Mesothelial cell of epicardium (in vitro differentiated cells): ENCODE results near the gene TPX2. TPM values are rescaled to one million over a fixed set of nuclear protein-coding genes. Genes with fewer than 3 reads are reported as not detected.

ENCODE experiments used
- DNase-seq, 2 experiments: peaks; one replicate each; pipeline ENCODE4 v3.0.0; 2021; ENCODE audit warnings: low spot score in 2 of 2; ENCODE audit not compliant: unreplicated experiment in 2 of 2
- H3K27ac Mint-ChIP-seq: 2 replicates; pipeline ENCODE4 v1.8.0; 2021; ENCODE audit warnings: mixed read lengths
- H3K27me3 Mint-ChIP-seq: 2 replicates; pipeline ENCODE4 v1.8.0; 2021; ENCODE audit warnings: low read depth, mixed read lengths
- H3K36me3 Mint-ChIP-seq: 2 replicates; pipeline ENCODE4 v1.8.0; 2021; ENCODE audit warnings: mixed read lengths
- H3K4me1 Mint-ChIP-seq: 2 replicates; pipeline ENCODE4 v1.8.0; 2021; ENCODE audit warnings: mixed read lengths
- H3K4me3 Mint-ChIP-seq: 2 replicates; pipeline ENCODE4 v1.8.0; 2021; ENCODE audit warnings: mild to moderate bottlenecking, moderate library complexity, mixed read lengths
- H3K9me3 Mint-ChIP-seq: 2 replicates; pipeline ENCODE4 v1.8.0; 2021; ENCODE audit warnings: mixed read lengths
- CTCF ChIP-seq: fragments of 200-600 bp; sonication (generic); IDR thresholded peaks from one replicate; pipeline ENCODE4 v1.5.0; 2021; ENCODE audit warnings: antibody characterized with exemption; ENCODE audit not compliant: unreplicated experiment
- total RNA-seq: library from RNA; stranded (reverse); gene quantifications from 3 replicates; pipeline ENCODE4 v1.2.1, GENCODE V29; 2021

The TPX2 gene
- total RNA-seq, 1 donor from 2014 or later, result 39.0 TPM

GRCh38 chr20:31806564-31807355, 67.7 kb downstream of the TPX2 start:
- Mint-ChIP-seq H3K27ac (no peak overlapping the region), H3K27me3 (no peaks in the 10 kb centered on the region), H3K4me3 (no peak overlapping the region), H3K4me1 (peaks cover 3% of the 10 kb centered on the region), H3K36me3 (peaks cover 10% of the 10 kb centered on the region), H3K9me3 (no peaks in the 10 kb centered on the region)
- TF ChIP-seq CTCF, result no peak
- DNase-seq, result no peak

- H3K27me3 Mint-ChIP-seq, result no peaks in the 10 kb centered on the region
These were observed 69.4 kb downstream of the TPX2 start for GRCh38 chr20:31808481-31808880.

GRCh38 chr20:31809661-31810060, 70.6 kb downstream of the TPX2 start:
- H3K36me3 Mint-ChIP-seq, result peaks cover 2% of the 10 kb centered on the region
- H3K27me3 Mint-ChIP-seq, result no peaks in the 10 kb centered on the region
- no peak for TF ChIP-seq CTCF
- peaks cover 5% of the 10 kb centered on the region for H3K4me1 Mint-ChIP-seq
- no peak overlapping the region for H3K27ac Mint-ChIP-seq
- no peaks in the 10 kb centered on the region for H3K9me3 Mint-ChIP-seq
- no peak overlapping the region for H3K4me3 Mint-ChIP-seq
- no peak for DNase-seq

More at GRCh38 chr20:31808481-31808880, 69.4 kb downstream of the TPX2 start:
- no peak for TF ChIP-seq CTCF
- Mint-ChIP-seq H3K36me3 (peaks cover 2% of the 10 kb centered on the region), H3K27ac (no peak overlapping the region), H3K4me3 (no peak overlapping the region), H3K4me1 (peaks cover 7% of the 10 kb centered on the region), H3K9me3 (no peaks in the 10 kb centered on the region)
- DNase-seq, result no peak

DNA sequence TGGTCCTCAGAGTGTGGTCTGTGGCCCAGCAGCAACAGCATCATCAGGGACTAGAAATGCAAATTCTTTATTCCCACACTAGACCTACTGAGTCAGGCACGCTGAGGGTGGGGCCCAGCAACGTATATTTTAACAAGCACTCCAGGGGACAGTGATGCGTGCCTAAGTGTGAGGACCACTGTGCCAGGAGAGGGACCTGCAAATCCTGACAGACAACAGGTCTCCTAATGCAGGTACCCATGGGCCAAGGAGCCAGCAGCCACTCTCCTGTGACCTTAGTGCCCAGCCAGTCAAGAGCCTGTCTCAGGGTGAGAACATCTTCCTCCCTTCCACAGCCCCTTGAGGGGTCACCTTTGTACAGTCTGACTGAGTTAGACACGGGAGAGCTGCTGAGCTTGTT, 72.1 kb downstream of the TPX2 start:
- peaks cover 5% of the 10 kb centered on the region for H3K4me1 Mint-ChIP-seq

GRCh38 chr20:31811796-31812728, 73.0 kb downstream of the TPX2 start:
- TF ChIP-seq CTCF, result no peak
- Mint-ChIP-seq H3K27me3 (no peaks in the 10 kb centered on the region), H3K4me1 (peaks cover 5% of the 10 kb centered on the region), H3K4me3 (no peak overlapping the region), H3K27ac (no peak overlapping the region), H3K9me3 (no peaks in the 10 kb centered on the region), H3K36me3 (no peaks in the 10 kb centered on the region)
- no peak for DNase-seq

More for the DNA sequence above, 72.1 kb downstream of the TPX2 start:
- Mint-ChIP-seq H3K4me3 (no peak overlapping the region), H3K27me3 (no peaks in the 10 kb centered on the region), H3K9me3 (no peaks in the 10 kb centered on the region), H3K27ac (no peak overlapping the region), H3K36me3 (no peaks in the 10 kb centered on the region)
- no peak for DNase-seq
- no peak for TF ChIP-seq CTCF
